CD1c-positive myeloid dendritic cell (primary cell): ENCODE data around the gene TMEM237.

ENCODE experiments used
- DNase-seq: peaks from one replicate; pipeline ENCODE4 v3.0.0-alpha.2; 2016; ENCODE audit errors: extremely low spot score

The TMEM237 gene

GRCh38 chr2:201642086-201642578 is 1.2 kb downstream of the TMEM237 start:
- DNase-seq, result no peak

GRCh38 chr2:201639205-201639604 is 4.1 kb downstream of the TMEM237 start:
- no peak for DNase-seq

- DNase-seq, result no peak
Measured at GRCh38 chr2:201638326-201638725, 5.0 kb downstream of the TMEM237 start.

GRCh38 chr2:201633661-201634249 is 9.5 kb downstream of the TMEM237 start:
- DNase-seq, result no peak

- DNase-seq, result no peak
Measured at GRCh38 chr2:201631041-201631440, 12.3 kb downstream of the TMEM237 start.

- DNase-seq, result no peak
Measured at GRCh38 chr2:201630577-201630976, 12.7 kb downstream of the TMEM237 start.

GRCh38 chr2:201628545-201628944 is 14.8 kb downstream of the TMEM237 start:
- no peak for DNase-seq

- DNase-seq, result no peak
Measured at GRCh38 chr2:201622306-201622970, 20.9 kb downstream of the TMEM237 start.

- DNase-seq, result no peak
Measured at GRCh38 chr2:201621293-201621999, 21.9 kb downstream of the TMEM237 start.

GRCh38 chr2:201618744-201619662 is 24.3 kb downstream of the TMEM237 start:
- no peak for DNase-seq

GRCh38 chr2:201608021-201608420 is 35.3 kb downstream of the TMEM237 start:
- no peak for DNase-seq

GRCh38 chr2:201607568-201607967 is 35.7 kb downstream of the TMEM237 start:
- DNase-seq, result no peak

GRCh38 chr2:201600906-201601305 is 42.4 kb downstream of the TMEM237 start:
- DNase-seq, result no peak

- no peak for DNase-seq
Measured at GRCh38 chr2:201597397-201597796, 45.9 kb downstream of the TMEM237 start.

GRCh38 chr2:201580486-201580885 is 62.8 kb downstream of the TMEM237 start:
- DNase-seq, result no peak

GRCh38 chr2:201579536-201579935 is 63.8 kb downstream of the TMEM237 start:
- DNase-seq, result no peak

- no peak for DNase-seq
Measured at GRCh38 chr2:201575971-201576370, 67.3 kb downstream of the TMEM237 start.

- DNase-seq, result peak; percentile 14
Measured at GRCh38 chr2:201574766-201575165, 68.5 kb downstream of the TMEM237 start.

GRCh38 chr2:201572846-201573508 is 70.3 kb downstream of the TMEM237 start:
- no peak for DNase-seq
